Mammary epithelial cell (primary cell): ENCODE results near the gene DNAH17.

Experiments used
- CTCF ChIP-seq, 2 donors: IDR thresholded peaks in 1 of 2; conservative IDR thresholded peaks in 1 of 2; 2 replicates each; pipeline ENCODE4 v1.5.1; 2011 to 2012; ENCODE audit warnings: inconsistent platforms in 2 of 2, low read length in 2 of 2, mild to moderate bottlenecking in 2 of 2, control low read depth in 1 of 2, low read depth in 1 of 2; ENCODE audit not compliant: insufficient read depth in 1 of 2; ENCODE audit errors: extremely low read depth in 1 of 2
- EZH2 ChIP-seq: IDR thresholded peaks from 2 replicates; pipeline ENCODE4 v1.6.1; 2012; ENCODE audit warnings: low read length, inconsistent platforms, borderline replicate concordance

- TF ChIP-seq CTCF (conservative IDR thresholded peaks at IDR 0.05 in 1 of 2, IDR thresholded peaks at IDR 0.05 in 1 of 2; ENCODE audit: extremely low read depth in 1 of 2, insufficient read depth in 1 of 2, low read depth in 1 of 2, low read length in 2 of 2): no peak
- TF ChIP-seq EZH2: no peak
Observed at GRCh38 chr17:78478757-78479297, 98.4 kb downstream of the DNAH17 start.
